ENCODE measurements around the gene SYNC. TPM values are rescaled to one million over a fixed set of nuclear protein-coding genes. Genes with fewer than 3 reads are reported as not detected.
"Not testable (repeated sequence)": the region's sequence is repeated elsewhere in the genome, so short reads cannot be mapped to it uniquely, and the experiment has no call there.

SYNC gene
- total RNA-seq, 1 experiment from 2014 or later = 6.6 TPM

GRCh38 chr1:32714277-32714676 is 11.7 kb upstream of the SYNC start:
- ATAC-seq = no peak

GRCh38 chr1:32713081-32713480 is 10.5 kb upstream of the SYNC start:
- no peaks in the 10 kb centered on the region for H3K9me2 ChIP-seq (replicated peaks; ENCODE audit: low read length)
- no peaks in the 10 kb centered on the region for H3K36me3 ChIP-seq (ENCODE audit: low read depth, low read length)
- no peaks in the 10 kb centered on the region for H3K9me3 ChIP-seq (ENCODE audit: low read length)
- no peaks in the 10 kb centered on the region for H3K27me3 ChIP-seq (ENCODE audit: low read length)
- no peak for TF ChIP-seq EZH2 (IDR thresholded peaks at IDR 0.05; ENCODE audit: low read length, unreplicated experiment)
- TF ChIP-seq EZH2phosphoT487 (IDR thresholded peaks at IDR 0.05; ENCODE audit: borderline replicate concordance, low read length) = no peak
- TF ChIP-seq, protein P1, sequence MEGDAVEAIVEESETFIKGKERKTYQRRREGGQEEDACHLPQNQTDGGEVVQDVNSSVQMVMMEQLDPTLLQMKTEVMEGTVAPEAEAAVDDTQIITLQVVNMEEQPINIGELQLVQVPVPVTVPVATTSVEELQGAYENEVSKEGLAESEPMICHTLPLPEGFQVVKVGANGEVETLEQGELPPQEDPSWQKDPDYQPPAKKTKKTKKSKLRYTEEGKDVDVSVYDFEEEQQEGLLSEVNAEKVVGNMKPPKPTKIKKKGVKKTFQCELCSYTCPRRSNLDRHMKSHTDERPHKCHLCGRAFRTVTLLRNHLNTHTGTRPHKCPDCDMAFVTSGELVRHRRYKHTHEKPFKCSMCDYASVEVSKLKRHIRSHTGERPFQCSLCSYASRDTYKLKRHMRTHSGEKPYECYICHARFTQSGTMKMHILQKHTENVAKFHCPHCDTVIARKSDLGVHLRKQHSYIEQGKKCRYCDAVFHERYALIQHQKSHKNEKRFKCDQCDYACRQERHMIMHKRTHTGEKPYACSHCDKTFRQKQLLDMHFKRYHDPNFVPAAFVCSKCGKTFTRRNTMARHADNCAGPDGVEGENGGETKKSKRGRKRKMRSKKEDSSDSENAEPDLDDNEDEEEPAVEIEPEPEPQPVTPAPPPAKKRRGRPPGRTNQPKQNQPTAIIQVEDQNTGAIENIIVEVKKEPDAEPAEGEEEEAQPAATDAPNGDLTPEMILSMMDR (conservative IDR thresholded peaks at IDR 0.05; ENCODE audit: low read depth, low read length) = no peak
- no peak overlapping the region for H2AFZ ChIP-seq (ENCODE audit: low read length)
- POLR2A ChIA-PET (ENCODE audit: unreplicated experiment) = interaction anchor here (0.6 kb wide), 1 partner anchor 56 kb away, joined by 11 read pairs; no protein-coding TSS in a partner anchor
- no peaks in the 10 kb centered on the region for H3K79me2 ChIP-seq (ENCODE audit: low read length)
- no peaks in the 10 kb centered on the region for H3F3A ChIP-seq (ENCODE audit: low read length, unreplicated experiment)
- H3K4me3 ChIP-seq (ENCODE audit: low read length) = no peak overlapping the region
- H4K20me1 ChIP-seq (ENCODE audit: low read length) = no peaks in the 10 kb centered on the region
- no peak overlapping the region for H3K4me2 ChIP-seq (ENCODE audit: low read length)
- peaks cover 25% of the 10 kb centered on the region for H3K4me1 ChIP-seq (ENCODE audit: insufficient read depth, low read length)
- H3K27ac ChIP-seq (ENCODE audit: low read length) = no peak overlapping the region
- CTCF ChIA-PET = interaction anchor here (0.7 to 2.3 kb wide), 6 partner anchors 30 to 104 kb away, joined by 3 to 43 read pairs (median 6); partner anchors contain the start of genes S100PBP and YARS1
- no peak overlapping the region for H3K9ac ChIP-seq (ENCODE audit: low read length)
- no peak for ATAC-seq
- no TSS peak for BruUV-seq (replicated peaks)
- intact Hi-C loops (cut with micrococcal nuclease) = no loop called here
- no peak for DNase-seq

More at GRCh38 chr1:32714277-32714676, 11.7 kb upstream of the SYNC start:
- H3K4me1 ChIP-seq (ENCODE audit: insufficient read depth, low read length) = peaks cover 25% of the 10 kb centered on the region
- CTCF ChIA-PET = interaction anchor here (0.6 kb wide), 1 partner anchor 59 kb away, joined by 3 read pairs; no protein-coding TSS in a partner anchor
- H4K20me1 ChIP-seq (ENCODE audit: low read length) = no peaks in the 10 kb centered on the region
- DNase-seq = no peak
- no peaks in the 10 kb centered on the region for H3F3A ChIP-seq (ENCODE audit: low read length, unreplicated experiment)
- H3K4me3 ChIP-seq (ENCODE audit: low read length) = no peak overlapping the region
- H3K36me3 ChIP-seq (ENCODE audit: low read depth, low read length) = no peaks in the 10 kb centered on the region
- intact Hi-C loops (cut with micrococcal nuclease) = no loop called here
- H3K9me2 ChIP-seq (replicated peaks; ENCODE audit: low read length) = no peaks in the 10 kb centered on the region
- H3K4me2 ChIP-seq (ENCODE audit: low read length) = no peak overlapping the region
- no peak overlapping the region for H2AFZ ChIP-seq (ENCODE audit: low read length)
- BruUV-seq (replicated peaks) = no TSS peak
- POLR2A ChIA-PET (ENCODE audit: unreplicated experiment) = no interaction called here
- H3K9ac ChIP-seq (ENCODE audit: low read length) = no peak overlapping the region
- TF ChIP-seq, protein P1 (conservative IDR thresholded peaks at IDR 0.05; ENCODE audit: low read depth, low read length) = no peak
- TF ChIP-seq EZH2phosphoT487 (IDR thresholded peaks at IDR 0.05; ENCODE audit: borderline replicate concordance, low read length) (no peak), EZH2 (IDR thresholded peaks at IDR 0.05; ENCODE audit: low read length, unreplicated experiment) (no peak)
- H3K9me3 ChIP-seq (ENCODE audit: low read length) = no peaks in the 10 kb centered on the region
- H3K27me3 ChIP-seq (ENCODE audit: low read length) = no peaks in the 10 kb centered on the region
- no peaks in the 10 kb centered on the region for H3K79me2 ChIP-seq (ENCODE audit: low read length)
- H3K27ac ChIP-seq (ENCODE audit: low read length) = no peak overlapping the region

GRCh38 chr1:32711221-32711620 is 8.7 kb upstream of the SYNC start:
- POLR2A ChIA-PET (ENCODE audit: unreplicated experiment); H3K79me2 ChIP-seq (ENCODE audit: low read length); H3K36me3 ChIP-seq (ENCODE audit: low read depth, low read length); H3K9ac ChIP-seq (ENCODE audit: low read length); H3K4me2 ChIP-seq (ENCODE audit: low read length); H3K4me3 ChIP-seq (ENCODE audit: low read length); H2AFZ ChIP-seq (ENCODE audit: low read length); BruUV-seq (replicated peaks); intact Hi-C loops (cut with micrococcal nuclease); H3K9me3 ChIP-seq (ENCODE audit: low read length); DNase-seq; ATAC-seq; H3F3A ChIP-seq (ENCODE audit: low read length, unreplicated experiment); H3K27ac ChIP-seq (ENCODE audit: low read length); H4K20me1 ChIP-seq (ENCODE audit: low read length); H3K27me3 ChIP-seq (ENCODE audit: low read length); H3K9me2 ChIP-seq (replicated peaks; ENCODE audit: low read length): not testable (repeated sequence)
- H3K4me1 ChIP-seq (ENCODE audit: insufficient read depth, low read length) = peaks cover 13% of the 10 kb centered on the region
- CTCF ChIA-PET = interaction anchor here (1.6 to 2.3 kb wide), 2 partner anchors 18 to 63 kb away, joined by 6 to 43 read pairs; no protein-coding TSS in a partner anchor

All from PC-3 (cell line).